GM23338 (cell line): ENCODE measurements around the gene ATF5. TPM values are rescaled to one million over a fixed set of nuclear protein-coding genes. Genes with fewer than 3 reads are reported as not detected.

Experiments
- ATAC-seq: fragments of 200-7000 bp; cut with Tn5 transposase; 3 replicates; pipeline ENCODE4 v1.9.1; 2020
- DNase-seq: peaks from one replicate; pipeline ENCODE4 v3.0.0-alpha.2; 2015; ENCODE audit warnings: low spot score
- H2AFZ ChIP-seq: fragments of 200-600 bp; sonication (generic); 2 replicates; pipeline ENCODE4 v1.8.0; 2016; ENCODE audit warnings: antibody characterized with exemption, mild to moderate bottlenecking, moderate library complexity
- H3F3A ChIP-seq: fragments of 200-600 bp; sonication (generic); replicated peaks from 2 replicates; pipeline ENCODE4 v1.8.0; 2017; ENCODE audit warnings: antibody characterized with exemption, mixed run types, low read depth
- H3K27ac ChIP-seq: fragments of 200-600 bp; sonication (generic); 2 replicates; pipeline ENCODE4 v1.6.1; 2016; ENCODE audit warnings: low read depth
- H3K27me3 ChIP-seq: fragments of 200-600 bp; sonication (generic); 2 replicates; pipeline ENCODE4 v1.8.0; 2016; ENCODE audit warnings: mild to moderate bottlenecking, mixed run types, moderate library complexity; ENCODE audit not compliant: insufficient read depth
- H3K36me3 ChIP-seq: fragments of 200-600 bp; sonication (generic); 2 replicates; pipeline ENCODE4 v1.8.0; 2016; ENCODE audit warnings: mild to moderate bottlenecking; ENCODE audit not compliant: insufficient read depth
- H3K4me1 ChIP-seq: fragments of 200-600 bp; sonication (generic); 2 replicates; pipeline ENCODE4 v1.8.0; 2016; ENCODE audit warnings: mild to moderate bottlenecking, moderate library complexity; ENCODE audit not compliant: insufficient read depth
- H3K4me2 ChIP-seq: fragments of 200-600 bp; sonication (generic); 2 replicates; pipeline ENCODE4 v1.7.1; 2017; ENCODE audit warnings: mixed run types
- H3K4me3 ChIP-seq: fragments of 200-600 bp; sonication (generic); 2 replicates; pipeline ENCODE4 v1.6.1; 2016; ENCODE audit warnings: mixed run types
- H3K79me2 ChIP-seq: fragments of 200-600 bp; sonication (generic); replicated peaks from 2 replicates; pipeline ENCODE4 v1.8.0; 2017; ENCODE audit warnings: mild to moderate bottlenecking; ENCODE audit not compliant: insufficient read depth
- H3K9me2 ChIP-seq: fragments of 200-600 bp; sonication (generic); 2 replicates; pipeline ENCODE4 v1.8.0; 2017; ENCODE audit not compliant: insufficient read depth
- H4K20me1 ChIP-seq: fragments of 200-600 bp; sonication (generic); replicated peaks from 2 replicates; pipeline ENCODE4 v1.8.0; 2017; ENCODE audit warnings: mild to moderate bottlenecking; ENCODE audit not compliant: insufficient read depth
- H3K27ac Mint-ChIP-seq: 2 replicates; pipeline ENCODE4 v1.8.0; 2020; ENCODE audit warnings: inconsistent platforms, mild to moderate bottlenecking, moderate library complexity, mixed read lengths
- H3K27me3 Mint-ChIP-seq: 3 replicates; pipeline ENCODE4 v1.8.0; 2022; ENCODE audit warnings: low read depth, mild to moderate bottlenecking, moderate library complexity, mixed read lengths, inconsistent platforms; ENCODE audit not compliant: insufficient read depth, poor library complexity
- H3K36me3 Mint-ChIP-seq: 3 replicates; pipeline ENCODE4 v1.8.0; 2021; ENCODE audit warnings: low read depth, mild to moderate bottlenecking, inconsistent platforms, moderate library complexity, mixed read lengths
- H3K4me1 Mint-ChIP-seq: 3 replicates; pipeline ENCODE4 v1.8.0; 2020; ENCODE audit warnings: mild to moderate bottlenecking, inconsistent platforms, mixed read lengths
- H3K4me3 Mint-ChIP-seq: 3 replicates; pipeline ENCODE4 v1.8.0; 2021; ENCODE audit warnings: moderate library complexity, mild to moderate bottlenecking, inconsistent platforms, mixed read lengths
- H3K9me3 Mint-ChIP-seq: 3 replicates; pipeline ENCODE4 v1.8.0; 2020; ENCODE audit warnings: moderate library complexity, mild to moderate bottlenecking, inconsistent platforms, mixed read lengths
- CREB1 ChIP-seq: fragments of 250-450 bp; sonication (Bioruptor Pico); IDR thresholded peaks from 2 replicates; pipeline ENCODE4 v1.5.0; 2020; ENCODE audit warnings: low read depth, mild to moderate bottlenecking, moderate library complexity
- CTCF ChIP-seq, 2 experiments: fragments of 200-600 bp in 1 of 2; sonication (generic) in 1 of 2; conservative IDR thresholded peaks; 2 replicates each; pipeline versions ENCODE4 v1.5.1 to v1.6.1; 2016 to 2017; ENCODE audit warnings: antibody characterized with exemption in 2 of 2, low read depth in 2 of 2, mild to moderate bottlenecking in 2 of 2, moderate library complexity in 1 of 2
- ETS1 ChIP-seq: IDR thresholded peaks from 2 replicates; pipeline ENCODE4 v1.6.1; 2016; ENCODE audit warnings: antibody characterized with exemption
- EZH2 ChIP-seq: fragments of 200-600 bp; sonication (generic); IDR thresholded peaks from one replicate; pipeline ENCODE4 v1.8.0; 2017; ENCODE audit warnings: antibody characterized with exemption, mild to moderate bottlenecking, low read depth; ENCODE audit not compliant: unreplicated experiment
- EZH2phosphoT487 ChIP-seq: fragments of 200-600 bp; sonication (generic); IDR thresholded peaks from one replicate; pipeline ENCODE4 v1.8.1; 2018; ENCODE audit warnings: antibody characterized with exemption; ENCODE audit not compliant: unreplicated experiment
- JUNB ChIP-seq: IDR thresholded peaks from one replicate; pipeline ENCODE4 v1.6.1; 2016; ENCODE audit warnings: antibody characterized with exemption; ENCODE audit not compliant: unreplicated experiment
- NANOG ChIP-seq: IDR thresholded peaks from 2 replicates; pipeline ENCODE4 v1.6.1; 2016; ENCODE audit warnings: antibody characterized with exemption, borderline replicate concordance
- POLR2AphosphoS5 ChIP-seq: IDR thresholded peaks from 2 replicates; pipeline ENCODE4 v1.6.1; 2016; ENCODE audit warnings: antibody characterized with exemption, low read depth
- REST ChIP-seq: IDR thresholded peaks from one replicate; pipeline ENCODE4 v1.6.1; 2018; ENCODE audit warnings: antibody characterized with exemption; ENCODE audit not compliant: unreplicated experiment
- STAT1 ChIP-seq: IDR thresholded peaks from one replicate; pipeline ENCODE4 v1.6.1; 2016; ENCODE audit warnings: antibody characterized with exemption; ENCODE audit not compliant: unreplicated experiment
- ZNF114 ChIP-seq: fragments of 250-450 bp; sonication (Bioruptor Pico); IDR thresholded peaks from 2 replicates; pipeline ENCODE4 v1.5.0; 2020; ENCODE audit warnings: mild to moderate bottlenecking, moderate library complexity
- ZNF331 ChIP-seq: fragments of 250-450 bp; sonication (Bioruptor Pico); IDR thresholded peaks from 2 replicates; pipeline ENCODE4 v1.5.0; 2020; ENCODE audit warnings: low read depth, mild to moderate bottlenecking, moderate library complexity
- ZNF462 ChIP-seq: fragments of 250-450 bp; sonication (Bioruptor Pico); IDR thresholded peaks from 2 replicates; pipeline ENCODE4 v1.5.0; 2020; ENCODE audit warnings: mild to moderate bottlenecking, moderate library complexity
- polyA plus RNA-seq: library from polyadenylated mRNA; unstranded; fragments of >200 nt; fragmentation: Nextera tagmentation; extraction: Ambion mirVana; gene quantifications from 2 replicates; pipeline ENCODE4 v1.2.1, GENCODE V29; 2016
- total RNA-seq: library from RNA; depleted of rRNA; stranded (reverse); fragments of >200 nt; shearing (Covaris generic); gene quantifications from 2 replicates; pipeline ENCODE4 v1.2.3, GENCODE V29; 2014

The ATF5 gene
- total and polyA plus RNA-seq, 2 experiments from 2014 or later, result 7.4 to 9.6 TPM

GRCh38 chr19:49932731-49933131, 3.7 kb downstream of the ATF5 start:
- Histone ChIP-seq H3K4me1 (peaks cover 8% of the 10 kb centered on the region), H2AFZ (no peak overlapping the region), H3K36me3 (no peaks in the 10 kb centered on the region), H3K4me2 (no peak overlapping the region), H3K9me2 (no peaks in the 10 kb centered on the region), H3K79me2 (peaks cover 19% of the 10 kb centered on the region), H3K4me3 (no peak overlapping the region), H3F3A (no peaks in the 10 kb centered on the region; the same call in 1 of the 2 replicates), H4K20me1 (peaks cover 2% of the 10 kb centered on the region; the same call in 1 of the 2 replicates), H3K27ac (no peak overlapping the region), H3K27me3 (no peaks in the 10 kb centered on the region)
- TF ChIP-seq STAT1, result no peak
- TF ChIP-seq CREB1 (CRISPR knock-in tag), result no peak
- TF ChIP-seq JUNB, result no peak
- no peak for TF ChIP-seq EZH2phosphoT487
- no peak for TF ChIP-seq ZNF114
- no peak for TF ChIP-seq POLR2AphosphoS5
- no peak for TF ChIP-seq ETS1
- no peak for TF ChIP-seq CTCF (conservative IDR thresholded peaks at IDR 0.05; ENCODE audit: low read depth in 2 of 2)
- TF ChIP-seq ZNF462 (CRISPR knock-in tag), result no peak
- no peak for TF ChIP-seq NANOG
- no peak for TF ChIP-seq REST
- TF ChIP-seq EZH2, result no peak
- TF ChIP-seq ZNF331 (CRISPR knock-in tag), result no peak
- Mint-ChIP-seq H3K4me3 (no peak overlapping the region), H3K36me3 (peaks cover 45% of the 10 kb centered on the region), H3K27ac (no peak overlapping the region), H3K4me1 (peaks cover 13% of the 10 kb centered on the region), H3K27me3 (peaks cover 21% of the 10 kb centered on the region), H3K9me3 (peaks cover 14% of the 10 kb centered on the region)
- DNase-seq (no peak), ATAC-seq (no peak)
